Peyer's patch (tissue), 4 donors: Measurements from ENCODE around the gene GPC2. TPM values are rescaled to one million over a fixed set of nuclear protein-coding genes. Genes with fewer than 3 reads are reported as not detected.

Experiments used
- DNase-seq, 3 donors: peaks; one replicate each; pipeline ENCODE4 v3.0.0-alpha.2; 2017 to 2019
- H3K27ac ChIP-seq, 4 donors: fragments of 200-600 bp; sonication (generic); one replicate each; pipeline ENCODE4 v1.5.1; 2016 to 2019
- H3K27me3 ChIP-seq, 2 donors: fragments of 200-600 bp; sonication (generic); one replicate each; pipeline ENCODE4 v1.5.1; 2019
- H3K36me3 ChIP-seq, 3 donors: fragments of 200-600 bp; sonication (generic); one replicate each; pipeline ENCODE4 v1.5.1; 2016 to 2019
- H3K4me1 ChIP-seq, 4 donors: fragments of 200-600 bp; sonication (generic); one replicate each; pipeline ENCODE4 v1.5.1; 2016 to 2019
- H3K4me3 ChIP-seq, 4 donors: fragments of 200-600 bp; sonication (generic); 1 replicate in 3 of 4; 2 replicates in 1 of 4; pipeline ENCODE4 v1.5.1; 2016 to 2019; ENCODE audit warnings: mild to moderate bottlenecking in 1 of 4
- H3K9me3 ChIP-seq, 4 donors: fragments of 200-600 bp; sonication (generic); one replicate each; pipeline ENCODE4 v1.5.1; 2016 to 2019; ENCODE audit warnings: mild to moderate bottlenecking in 1 of 4
- CTCF ChIP-seq, 6 experiments: fragments of 450-650 bp in 4 of 6; fragments of 200-600 bp in 2 of 6; sonication (generic) in 1 of 6; IDR thresholded peaks; one replicate each; pipeline ENCODE4 v1.5.1; 2017 to 2019; ENCODE audit warnings: antibody characterized with exemption in 6 of 6, mild to moderate bottlenecking in 3 of 6, moderate library complexity in 1 of 6
- POLR2A ChIP-seq, 2 donors: fragments of 450-650 bp; IDR thresholded peaks; one replicate each; pipeline ENCODE4 v1.5.1; 2017; ENCODE audit warnings: antibody characterized with exemption in 2 of 2, mild to moderate bottlenecking in 2 of 2, moderate library complexity in 2 of 2
- total RNA-seq, 4 donors: library from RNA; depleted of rRNA; stranded (reverse); fragments of >200 nt; gene quantifications; one replicate each; pipeline ENCODE4 v1.1.0, GENCODE V29; 2016

GPC2 gene
- total RNA-seq, 4 donors from 2014 or later, result 3.8 to 16.5 (median 6.7) TPM; not detected in 1

DNA sequence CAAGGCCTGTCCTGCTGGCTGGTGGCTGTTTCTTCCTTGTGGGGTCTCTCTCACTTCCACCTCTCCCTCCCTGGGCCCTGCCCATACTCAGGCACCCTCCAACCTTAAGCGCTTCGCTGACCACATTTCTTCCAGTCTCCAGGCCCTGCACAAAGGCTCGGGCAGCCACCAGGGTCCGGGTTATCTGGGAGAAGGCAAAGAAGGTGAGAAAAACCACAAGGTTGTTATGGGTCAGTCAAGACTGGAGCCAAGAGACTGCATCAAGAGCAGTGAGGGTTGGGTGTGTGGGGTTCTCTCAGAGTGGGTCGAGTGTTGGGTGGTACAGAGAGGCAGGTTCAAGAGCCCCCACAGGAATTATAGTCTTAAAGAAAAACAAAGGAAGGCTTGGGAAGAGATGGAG is 2.6 kb downstream of the GPC2 start:
- Histone ChIP-seq H3K4me3 (no peak overlapping the region), H3K27me3 (no peaks in the 10 kb centered on the region), H3K9me3 (no peaks in the 10 kb centered on the region), H3K27ac (no peak overlapping the region), H3K36me3 (no peaks in the 10 kb centered on the region), H3K4me1 (peaks cover 0 to 27% (median 16%) of the 10 kb centered on the region in 4 donors)
- TF ChIP-seq POLR2A (IDR thresholded peaks at IDR 0.05) (no peak), CTCF (IDR thresholded peaks at IDR 0.05) (no peak)
- DNase-seq, result no peak

DNA sequence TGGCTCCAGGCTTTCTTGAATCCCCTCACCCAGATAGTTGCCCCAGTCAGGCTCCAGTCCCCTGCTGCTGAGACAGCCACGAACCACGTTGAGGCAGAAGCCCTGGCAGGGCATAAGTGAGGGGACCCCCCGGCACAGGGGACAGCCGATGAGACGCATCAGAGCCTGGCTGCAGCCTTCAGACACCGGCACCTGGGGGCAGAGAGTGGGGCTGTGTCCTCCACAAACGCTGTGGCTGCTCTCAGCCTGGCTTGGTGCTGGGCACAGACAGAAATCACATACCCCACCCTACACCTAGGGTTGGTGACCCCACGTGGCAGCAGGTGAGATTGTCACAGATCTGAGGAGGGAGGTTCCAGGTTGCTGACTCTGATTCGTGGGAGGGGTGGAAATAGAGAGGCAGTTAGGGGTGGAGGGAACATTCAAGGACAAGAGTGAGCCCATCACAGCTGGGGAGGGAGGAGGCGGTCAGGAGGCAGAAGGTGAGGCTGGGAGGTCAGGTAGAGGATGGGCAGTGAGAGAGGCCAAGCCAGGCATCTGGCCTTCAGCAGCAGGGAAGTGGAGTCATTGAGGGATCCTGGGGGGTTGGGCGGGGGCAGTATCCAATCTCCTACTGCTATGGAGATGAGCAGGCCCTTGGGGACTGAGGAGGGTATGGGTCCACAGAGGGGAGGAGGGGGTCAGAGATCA is 3.2 kb downstream of the GPC2 start:
- H3K27me3 ChIP-seq, result no peaks in the 10 kb centered on the region
- no peaks in the 10 kb centered on the region for H3K36me3 ChIP-seq
- no peaks in the 10 kb centered on the region for H3K9me3 ChIP-seq
- DNase-seq, result no peak
- H3K4me1 ChIP-seq, result peaks cover 0 to 27% (median 19%) of the 10 kb centered on the region in 4 donors
- no peak overlapping the region for H3K27ac ChIP-seq
- H3K4me3 ChIP-seq, result no peak overlapping the region
- TF ChIP-seq POLR2A (IDR thresholded peaks at IDR 0.05), result no peak

- no peak for DNase-seq
- peaks cover 0 to 34% (median 24%) of the 10 kb centered on the region in 4 donors for H3K4me1 ChIP-seq
- no peaks in the 10 kb centered on the region for H3K36me3 ChIP-seq
- TF ChIP-seq POLR2A (IDR thresholded peaks at IDR 0.05), result no peak
- TF ChIP-seq CTCF (IDR thresholded peaks at IDR 0.05), result no peak
- no peaks in the 10 kb centered on the region for H3K27me3 ChIP-seq
- peak overlapping the region in 1 of 4 donors; percentile 33 for H3K27ac ChIP-seq
- H3K9me3 ChIP-seq, result no peaks in the 10 kb centered on the region
- peak overlapping the region; percentile 25 to 59 (median 52) for H3K4me3 ChIP-seq
Measured at GRCh38 chr7:100171840-100172239, 5.3 kb downstream of the GPC2 start.

GRCh38 chr7:100171087-100171681 is 6.0 kb downstream of the GPC2 start:
- Histone ChIP-seq H3K4me1 (peaks cover 0 to 33% (median 22%) of the 10 kb centered on the region in 4 donors), H3K9me3 (no peaks in the 10 kb centered on the region), H3K36me3 (no peaks in the 10 kb centered on the region), H3K4me3 (peak overlapping the region; percentile 25 to 59 (median 52)), H3K27me3 (no peaks in the 10 kb centered on the region), H3K27ac (peak overlapping the region in 1 of 4 donors; percentile 33)
- TF ChIP-seq POLR2A (IDR thresholded peaks at IDR 0.05), result no peak
- DNase-seq, result peak in 1 of 3 donors; percentile 61

GRCh38 chr7:100170101-100170897 is 6.9 kb downstream of the GPC2 start:
- H3K4me3 ChIP-seq, result no peak overlapping the region
- no peaks in the 10 kb centered on the region for H3K36me3 ChIP-seq
- no peak for TF ChIP-seq POLR2A (IDR thresholded peaks at IDR 0.05)
- no peak for TF ChIP-seq CTCF (IDR thresholded peaks at IDR 0.05)
- H3K9me3 ChIP-seq, result no peaks in the 10 kb centered on the region
- DNase-seq, result peak in 1 of 3 donors; percentile 35
- H3K27me3 ChIP-seq, result no peaks in the 10 kb centered on the region
- peaks cover 0 to 33% (median 22%) of the 10 kb centered on the region in 4 donors for H3K4me1 ChIP-seq
- H3K27ac ChIP-seq, result no peak overlapping the region

- no peak for TF ChIP-seq POLR2A (IDR thresholded peaks at IDR 0.05)
- peak overlapping the region in 1 of 4 donors; percentile 51 for H3K27ac ChIP-seq
- no peak overlapping the region for H3K4me3 ChIP-seq
- H3K9me3 ChIP-seq, result no peaks in the 10 kb centered on the region
- peaks cover 0 to 33% (median 22%) of the 10 kb centered on the region in 4 donors for H3K4me1 ChIP-seq
- no peaks in the 10 kb centered on the region for H3K27me3 ChIP-seq
- no peaks in the 10 kb centered on the region for H3K36me3 ChIP-seq
- peak in 1 of 3 donors; percentile 24 for DNase-seq
Measured at GRCh38 chr7:100169147-100169850, 7.9 kb downstream of the GPC2 start.
